ENCODE measurements around the gene PSMC6.

DNA sequence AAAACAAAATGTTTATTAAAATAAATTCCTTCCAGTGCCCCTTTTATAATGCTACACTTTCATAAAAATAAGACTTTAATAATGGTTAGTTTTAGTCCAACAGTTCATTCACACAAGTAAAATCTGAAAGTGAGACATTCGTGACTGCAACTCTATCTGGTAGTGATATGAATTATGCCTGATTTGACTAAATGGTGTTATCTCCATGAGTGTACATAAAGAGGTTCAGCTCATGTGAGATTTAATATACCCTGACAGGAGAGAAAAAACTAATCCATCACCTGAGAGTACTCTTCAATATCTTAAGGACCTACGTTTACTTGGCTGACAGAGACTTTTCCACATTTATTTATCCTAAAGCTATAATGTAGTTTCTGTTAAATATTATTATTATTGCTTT is 45.7 kb upstream of the PSMC6 start:
- TF ChIP-seq, protein P1, sequence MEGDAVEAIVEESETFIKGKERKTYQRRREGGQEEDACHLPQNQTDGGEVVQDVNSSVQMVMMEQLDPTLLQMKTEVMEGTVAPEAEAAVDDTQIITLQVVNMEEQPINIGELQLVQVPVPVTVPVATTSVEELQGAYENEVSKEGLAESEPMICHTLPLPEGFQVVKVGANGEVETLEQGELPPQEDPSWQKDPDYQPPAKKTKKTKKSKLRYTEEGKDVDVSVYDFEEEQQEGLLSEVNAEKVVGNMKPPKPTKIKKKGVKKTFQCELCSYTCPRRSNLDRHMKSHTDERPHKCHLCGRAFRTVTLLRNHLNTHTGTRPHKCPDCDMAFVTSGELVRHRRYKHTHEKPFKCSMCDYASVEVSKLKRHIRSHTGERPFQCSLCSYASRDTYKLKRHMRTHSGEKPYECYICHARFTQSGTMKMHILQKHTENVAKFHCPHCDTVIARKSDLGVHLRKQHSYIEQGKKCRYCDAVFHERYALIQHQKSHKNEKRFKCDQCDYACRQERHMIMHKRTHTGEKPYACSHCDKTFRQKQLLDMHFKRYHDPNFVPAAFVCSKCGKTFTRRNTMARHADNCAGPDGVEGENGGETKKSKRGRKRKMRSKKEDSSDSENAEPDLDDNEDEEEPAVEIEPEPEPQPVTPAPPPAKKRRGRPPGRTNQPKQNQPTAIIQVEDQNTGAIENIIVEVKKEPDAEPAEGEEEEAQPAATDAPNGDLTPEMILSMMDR (IDR thresholded peaks at IDR 0.05), result no peak
- TF ChIP-seq POLR2A (IDR thresholded peaks at IDR 0.05), result no peak
